MM.1S (cell line): ENCODE results near the gene SOX10.

ENCODE experiments used
- DNase-seq: peaks from one replicate; pipeline ENCODE4 v3.0.0-alpha.2; 2015
- H2AFZ ChIP-seq: fragments of 300-600 bp; sonication (generic); 2 replicates; pipeline ENCODE4 v1.6.0; 2016; ENCODE audit warnings: antibody characterized with exemption, low read length
- H3F3A ChIP-seq: fragments of 300-600 bp; sonication (generic); 2 replicates; pipeline ENCODE4 v1.6.1; 2016; ENCODE audit warnings: mild to moderate bottlenecking, antibody characterized with exemption, low read length, moderate library complexity, mixed read lengths; ENCODE audit not compliant: insufficient read depth
- H3K27ac ChIP-seq: fragments of 300-600 bp; sonication (generic); 2 replicates; pipeline ENCODE4 v1.5.1; 2016; ENCODE audit warnings: mild to moderate bottlenecking, low read length
- H3K27me3 ChIP-seq: fragments of 300-600 bp; sonication (generic); replicated peaks from 2 replicates; pipeline ENCODE4 v1.6.0; 2016; ENCODE audit warnings: low read length; ENCODE audit not compliant: insufficient read depth
- H3K36me3 ChIP-seq: fragments of 300-600 bp; sonication (generic); replicated peaks from 2 replicates; pipeline ENCODE4 v1.6.1; 2016; ENCODE audit warnings: mild to moderate bottlenecking, low read length, mixed read lengths; ENCODE audit not compliant: insufficient read depth
- H3K4me1 ChIP-seq: fragments of 300-600 bp; sonication (generic); 2 replicates; pipeline ENCODE4 v1.6.1; 2016; ENCODE audit warnings: low read length, mixed read lengths
- H3K4me2 ChIP-seq: fragments of 300-600 bp; sonication (generic); 2 replicates; pipeline ENCODE4 v1.6.0; 2016; ENCODE audit warnings: low read depth, low read length
- H3K4me3 ChIP-seq: fragments of 300-600 bp; sonication (generic); 2 replicates; pipeline ENCODE4 v1.5.1; 2016; ENCODE audit warnings: low read length, mixed read lengths
- H3K79me2 ChIP-seq: fragments of 300-600 bp; sonication (generic); 2 replicates; pipeline ENCODE4 v1.6.1; 2016; ENCODE audit warnings: mixed run types, low read length, mixed read lengths
- H3K9ac ChIP-seq: fragments of 300-600 bp; sonication (generic); 2 replicates; pipeline ENCODE4 v1.6.1; 2016; ENCODE audit warnings: low read length, mixed read lengths
- H3K9me2 ChIP-seq: fragments of 300-600 bp; sonication (generic); replicated peaks from 2 replicates; pipeline ENCODE4 v1.6.1; 2016; ENCODE audit warnings: mild to moderate bottlenecking, low read length, mixed read lengths; ENCODE audit not compliant: insufficient read depth
- H3K9me3 ChIP-seq: fragments of 300-600 bp; sonication (generic); replicated peaks from 2 replicates; pipeline ENCODE4 v1.6.1; 2016; ENCODE audit warnings: mild to moderate bottlenecking, low read length, mixed read lengths; ENCODE audit not compliant: insufficient read depth
- H4K20me1 ChIP-seq: fragments of 300-600 bp; sonication (generic); 2 replicates; pipeline ENCODE4 v1.6.1; 2016; ENCODE audit warnings: mild to moderate bottlenecking, low read length, moderate library complexity, mixed read lengths; ENCODE audit not compliant: insufficient read depth
- EZH2 ChIP-seq: fragments of 300-600 bp; sonication (generic); optimal IDR thresholded peaks from 2 replicates; pipeline ENCODE3; 2017; ENCODE audit warnings: low read depth, mild to moderate bottlenecking, antibody characterized with exemption, low read length, mixed read lengths
- EZH2phosphoT487 ChIP-seq: fragments of 300-600 bp; sonication (generic); IDR thresholded peaks from 2 replicates; pipeline ENCODE4 v1.6.1; 2018; ENCODE audit warnings: antibody characterized with exemption, low read length
- TF ChIP-seq, protein P1 (sequence below): fragments of 300-600 bp; sonication (generic); IDR thresholded peaks from 2 replicates; pipeline ENCODE4 v1.5.1; 2016; ENCODE audit warnings: antibody characterized with exemption, low read length, mixed read lengths

SOX10 gene

DNA sequence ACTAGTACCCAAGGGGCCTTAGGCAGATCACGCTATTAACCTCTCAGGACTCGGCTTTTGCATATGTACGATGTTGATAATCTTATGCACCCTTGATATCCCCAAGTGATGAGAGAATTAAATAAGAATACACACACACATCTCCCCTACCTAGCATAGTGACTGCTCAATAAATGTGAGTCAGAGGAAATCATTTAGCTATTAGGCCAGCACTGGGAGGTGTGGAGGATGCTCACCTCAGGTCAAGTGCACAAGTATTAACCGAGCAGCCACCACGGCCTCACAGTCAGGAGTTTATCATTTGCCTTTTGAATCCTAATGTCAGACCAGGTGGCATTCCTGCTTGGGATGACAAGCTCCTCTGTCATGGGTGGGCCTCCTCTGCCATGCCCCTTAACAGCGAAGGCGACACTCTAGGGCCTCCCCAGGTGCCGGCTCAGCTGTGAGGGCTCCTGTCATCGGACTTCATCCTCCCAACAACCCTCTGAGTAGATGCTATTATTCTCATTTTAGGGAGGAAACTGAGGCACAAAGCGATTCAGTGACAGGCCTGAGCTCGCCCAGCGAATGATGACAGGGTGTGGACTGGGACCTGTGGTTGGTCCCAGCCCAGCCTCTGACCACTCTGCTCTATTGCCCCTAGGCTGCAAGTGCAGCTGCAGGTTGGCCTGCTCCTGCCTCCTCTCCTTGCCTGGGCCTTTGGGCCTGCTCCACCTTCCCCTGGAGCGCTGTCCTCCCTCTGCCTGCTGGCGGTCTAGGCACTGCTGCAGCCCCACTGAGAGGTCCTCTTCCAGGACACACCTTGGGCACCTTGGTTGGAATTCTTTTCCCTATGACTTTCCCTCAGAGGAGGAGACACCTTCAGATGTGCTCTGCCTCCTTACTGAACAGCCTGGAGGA, 5.0 kb upstream of the SOX10 start:
- Histone ChIP-seq H3F3A (no peaks in the 10 kb centered on the region), H3K27ac (no peak overlapping the region), H3K9ac (no peak overlapping the region), H2AFZ (no peak overlapping the region), H3K4me2 (no peak overlapping the region), H3K9me3 (no peaks in the 10 kb centered on the region), H3K4me3 (no peak overlapping the region), H3K79me2 (no peaks in the 10 kb centered on the region), H3K9me2 (no peaks in the 10 kb centered on the region), H3K36me3 (no peaks in the 10 kb centered on the region), H3K27me3 (no peaks in the 10 kb centered on the region), H3K4me1 (no peaks in the 10 kb centered on the region), H4K20me1 (no peaks in the 10 kb centered on the region)
- no peak for DNase-seq
- TF ChIP-seq, protein P1, sequence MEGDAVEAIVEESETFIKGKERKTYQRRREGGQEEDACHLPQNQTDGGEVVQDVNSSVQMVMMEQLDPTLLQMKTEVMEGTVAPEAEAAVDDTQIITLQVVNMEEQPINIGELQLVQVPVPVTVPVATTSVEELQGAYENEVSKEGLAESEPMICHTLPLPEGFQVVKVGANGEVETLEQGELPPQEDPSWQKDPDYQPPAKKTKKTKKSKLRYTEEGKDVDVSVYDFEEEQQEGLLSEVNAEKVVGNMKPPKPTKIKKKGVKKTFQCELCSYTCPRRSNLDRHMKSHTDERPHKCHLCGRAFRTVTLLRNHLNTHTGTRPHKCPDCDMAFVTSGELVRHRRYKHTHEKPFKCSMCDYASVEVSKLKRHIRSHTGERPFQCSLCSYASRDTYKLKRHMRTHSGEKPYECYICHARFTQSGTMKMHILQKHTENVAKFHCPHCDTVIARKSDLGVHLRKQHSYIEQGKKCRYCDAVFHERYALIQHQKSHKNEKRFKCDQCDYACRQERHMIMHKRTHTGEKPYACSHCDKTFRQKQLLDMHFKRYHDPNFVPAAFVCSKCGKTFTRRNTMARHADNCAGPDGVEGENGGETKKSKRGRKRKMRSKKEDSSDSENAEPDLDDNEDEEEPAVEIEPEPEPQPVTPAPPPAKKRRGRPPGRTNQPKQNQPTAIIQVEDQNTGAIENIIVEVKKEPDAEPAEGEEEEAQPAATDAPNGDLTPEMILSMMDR: no peak
- no peak for TF ChIP-seq EZH2
- TF ChIP-seq EZH2phosphoT487: no peak

DNA sequence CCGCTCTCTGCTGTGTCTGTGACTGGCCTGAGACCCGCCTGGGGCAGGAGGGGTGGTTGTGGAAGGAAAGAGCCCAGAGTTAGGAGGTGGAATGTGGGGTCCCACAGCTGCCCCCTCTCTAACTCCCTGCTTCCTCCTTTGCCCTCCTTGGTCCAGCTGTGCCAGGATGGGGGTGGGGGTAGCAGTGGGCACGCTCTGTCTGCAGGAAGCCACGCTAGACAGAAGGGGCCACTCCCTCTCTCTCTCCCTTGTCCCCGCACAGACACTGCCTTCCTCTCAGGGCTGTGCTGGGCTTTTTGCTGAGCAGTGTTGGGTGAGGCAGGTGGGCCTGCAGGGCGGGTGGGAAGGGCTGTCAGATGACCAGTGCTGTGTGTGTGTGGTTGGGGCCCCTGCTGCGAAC, 2.0 kb upstream of the SOX10 start:
- Histone ChIP-seq H3K4me2 (no peak overlapping the region), H3K9me3 (no peaks in the 10 kb centered on the region), H3F3A (no peaks in the 10 kb centered on the region), H3K9me2 (no peaks in the 10 kb centered on the region), H2AFZ (no peak overlapping the region), H3K27ac (no peak overlapping the region), H3K79me2 (no peaks in the 10 kb centered on the region), H4K20me1 (no peaks in the 10 kb centered on the region), H3K4me1 (no peaks in the 10 kb centered on the region), H3K4me3 (no peak overlapping the region), H3K9ac (no peak overlapping the region), H3K27me3 (no peaks in the 10 kb centered on the region), H3K36me3 (no peaks in the 10 kb centered on the region)
- TF ChIP-seq EZH2 (no peak), EZH2phosphoT487 (no peak)
- TF ChIP-seq, protein P1: no peak
- DNase-seq: no peak

- no peak overlapping the region for H3K27ac ChIP-seq
- no peaks in the 10 kb centered on the region for H3K79me2 ChIP-seq
- no peaks in the 10 kb centered on the region for H3K36me3 ChIP-seq
- no peak overlapping the region for H3K4me2 ChIP-seq
- no peaks in the 10 kb centered on the region for H3F3A ChIP-seq
- no peak overlapping the region for H3K4me3 ChIP-seq
- no peak for DNase-seq
- no peaks in the 10 kb centered on the region for H3K27me3 ChIP-seq
- TF ChIP-seq, protein P1: no peak
- TF ChIP-seq EZH2 (no peak), EZH2phosphoT487 (no peak)
- no peaks in the 10 kb centered on the region for H3K4me1 ChIP-seq
- no peaks in the 10 kb centered on the region for H3K9me2 ChIP-seq
- H4K20me1 ChIP-seq: no peaks in the 10 kb centered on the region
- no peaks in the 10 kb centered on the region for H3K9me3 ChIP-seq
- H3K9ac ChIP-seq: no peak overlapping the region
- no peak overlapping the region for H2AFZ ChIP-seq
These were observed 1.5 kb upstream of the SOX10 start for GRCh38 chr22:37985751-37986281.
